Fibroblast of the aortic adventitia (primary cell): Measurements from ENCODE around the gene GADD45A. TPM values are rescaled to one million over a fixed set of nuclear protein-coding genes. Genes with fewer than 3 reads are reported as not detected.

Experiments used
- DNase-seq: peaks from one replicate; pipeline ENCODE4 v3.0.0-alpha.2; 2010; ENCODE audit warnings: low read depth
- H3K4me3 ChIP-seq: 2 replicates; pipeline ENCODE4 v1.5.1; 2011; ENCODE audit warnings: low read depth, mild to moderate bottlenecking, control low read depth, low read length, moderate library complexity
- total RNA-seq: library from RNA; depleted of rRNA; stranded (reverse); fragments of >200 nt; gene quantifications from 2 replicates; pipeline ENCODE4 v1.2.3, GENCODE V29; 2012; ENCODE audit warnings: low replicate concordance
- TF ChIP-seq, protein P1 (sequence below): IDR thresholded peaks from 2 replicates; pipeline ENCODE4 v1.5.1; 2011; ENCODE audit warnings: mild to moderate bottlenecking, low read length, control low read depth, inconsistent platforms; ENCODE audit not compliant: insufficient read depth

The GADD45A gene
- total RNA-seq, 1 donor, result 40.9 TPM

- DNase-seq, result peak; percentile 90
- H3K4me3 ChIP-seq, result peak overlapping the region; percentile 43
- TF ChIP-seq, protein P1, sequence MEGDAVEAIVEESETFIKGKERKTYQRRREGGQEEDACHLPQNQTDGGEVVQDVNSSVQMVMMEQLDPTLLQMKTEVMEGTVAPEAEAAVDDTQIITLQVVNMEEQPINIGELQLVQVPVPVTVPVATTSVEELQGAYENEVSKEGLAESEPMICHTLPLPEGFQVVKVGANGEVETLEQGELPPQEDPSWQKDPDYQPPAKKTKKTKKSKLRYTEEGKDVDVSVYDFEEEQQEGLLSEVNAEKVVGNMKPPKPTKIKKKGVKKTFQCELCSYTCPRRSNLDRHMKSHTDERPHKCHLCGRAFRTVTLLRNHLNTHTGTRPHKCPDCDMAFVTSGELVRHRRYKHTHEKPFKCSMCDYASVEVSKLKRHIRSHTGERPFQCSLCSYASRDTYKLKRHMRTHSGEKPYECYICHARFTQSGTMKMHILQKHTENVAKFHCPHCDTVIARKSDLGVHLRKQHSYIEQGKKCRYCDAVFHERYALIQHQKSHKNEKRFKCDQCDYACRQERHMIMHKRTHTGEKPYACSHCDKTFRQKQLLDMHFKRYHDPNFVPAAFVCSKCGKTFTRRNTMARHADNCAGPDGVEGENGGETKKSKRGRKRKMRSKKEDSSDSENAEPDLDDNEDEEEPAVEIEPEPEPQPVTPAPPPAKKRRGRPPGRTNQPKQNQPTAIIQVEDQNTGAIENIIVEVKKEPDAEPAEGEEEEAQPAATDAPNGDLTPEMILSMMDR, result no peak
Observed at GRCh38 chr1:67683316-67683715, 1.7 kb upstream of the GADD45A start.

DNA sequence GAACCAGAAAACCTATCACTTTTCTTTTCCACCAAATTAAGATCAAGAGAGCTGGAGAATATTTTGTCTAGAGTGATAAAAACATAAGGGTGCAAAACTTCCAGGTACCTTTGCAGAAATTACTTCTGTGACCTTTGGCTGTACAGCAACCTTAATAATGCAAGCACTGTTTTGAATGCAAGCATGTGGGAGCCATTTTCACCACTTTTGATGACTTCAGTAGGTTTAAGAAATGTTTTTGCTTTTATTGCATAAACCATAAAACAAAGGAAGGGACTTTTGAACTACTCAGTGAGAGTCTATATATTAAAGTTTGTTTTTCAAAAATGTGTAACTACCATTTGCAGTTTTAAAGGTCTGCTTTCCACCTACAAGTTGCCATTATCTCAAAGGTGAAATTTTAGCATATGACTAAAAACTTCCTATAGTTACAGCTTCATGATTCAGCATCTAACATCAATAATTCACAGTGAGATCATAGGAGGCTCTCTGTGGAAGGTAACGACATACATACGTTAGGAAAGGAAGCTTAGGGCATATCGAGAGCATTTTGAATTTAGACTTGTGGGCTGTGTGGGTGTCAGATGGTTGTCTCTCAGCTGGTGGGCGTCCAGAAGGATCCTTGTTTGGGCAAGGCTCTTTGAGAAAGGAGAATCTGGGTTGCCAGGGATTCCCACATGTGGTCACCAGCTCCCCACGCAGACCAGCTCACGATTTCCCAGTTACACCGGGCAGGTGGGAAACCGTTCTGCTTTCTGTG, 1.1 kb upstream of the GADD45A start:
- TF ChIP-seq, protein P1, result no peak
- DNase-seq, result peak; percentile 47
- H3K4me3 ChIP-seq, result peak overlapping the region; percentile 52

- peak; percentile 23 for DNase-seq
- TF ChIP-seq, protein P1, result no peak
- peak overlapping the region; percentile 52 for H3K4me3 ChIP-seq
Observed at GRCh38 chr1:67684526-67685066, 405 bp upstream of the GADD45A start.

DNA sequence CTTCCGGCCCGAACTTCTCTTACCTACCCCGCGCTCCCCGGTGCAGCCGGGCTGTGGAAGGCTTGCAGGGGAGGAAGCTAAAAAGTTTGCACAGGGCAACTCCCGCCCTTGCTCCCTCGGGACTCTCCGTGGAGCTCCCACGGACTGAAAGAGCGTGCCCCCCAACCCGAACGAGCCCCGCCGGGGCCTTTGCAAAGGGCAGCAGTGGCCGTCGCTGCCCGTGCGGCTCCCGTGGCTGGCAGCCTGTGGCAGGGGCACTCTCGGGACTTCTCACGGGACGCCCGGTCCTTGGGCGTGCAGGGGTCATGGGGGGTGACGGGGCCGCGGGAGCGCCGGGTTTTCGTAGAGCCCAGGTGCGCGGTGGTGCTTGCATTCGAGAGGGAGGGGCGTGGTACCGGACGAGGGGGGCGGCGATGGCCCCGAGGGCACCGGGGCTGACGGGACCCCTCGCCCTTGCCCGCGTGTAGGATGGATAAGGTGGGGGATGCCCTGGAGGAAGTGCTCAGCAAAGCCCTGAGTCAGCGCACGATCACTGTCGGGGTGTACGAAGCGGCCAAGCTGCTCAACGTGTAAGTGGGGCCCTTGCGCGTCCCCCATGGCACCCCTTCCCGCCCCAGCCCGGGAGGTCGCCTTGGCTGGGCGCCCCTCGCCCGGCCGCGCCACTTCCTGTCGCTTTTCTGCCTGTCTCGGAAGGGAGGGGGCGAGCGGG, 711 bp downstream of the GADD45A start:
- TF ChIP-seq, protein P1, result no peak
- peak overlapping the region; percentile 91 for H3K4me3 ChIP-seq
- peak; percentile 56 for DNase-seq

DNA sequence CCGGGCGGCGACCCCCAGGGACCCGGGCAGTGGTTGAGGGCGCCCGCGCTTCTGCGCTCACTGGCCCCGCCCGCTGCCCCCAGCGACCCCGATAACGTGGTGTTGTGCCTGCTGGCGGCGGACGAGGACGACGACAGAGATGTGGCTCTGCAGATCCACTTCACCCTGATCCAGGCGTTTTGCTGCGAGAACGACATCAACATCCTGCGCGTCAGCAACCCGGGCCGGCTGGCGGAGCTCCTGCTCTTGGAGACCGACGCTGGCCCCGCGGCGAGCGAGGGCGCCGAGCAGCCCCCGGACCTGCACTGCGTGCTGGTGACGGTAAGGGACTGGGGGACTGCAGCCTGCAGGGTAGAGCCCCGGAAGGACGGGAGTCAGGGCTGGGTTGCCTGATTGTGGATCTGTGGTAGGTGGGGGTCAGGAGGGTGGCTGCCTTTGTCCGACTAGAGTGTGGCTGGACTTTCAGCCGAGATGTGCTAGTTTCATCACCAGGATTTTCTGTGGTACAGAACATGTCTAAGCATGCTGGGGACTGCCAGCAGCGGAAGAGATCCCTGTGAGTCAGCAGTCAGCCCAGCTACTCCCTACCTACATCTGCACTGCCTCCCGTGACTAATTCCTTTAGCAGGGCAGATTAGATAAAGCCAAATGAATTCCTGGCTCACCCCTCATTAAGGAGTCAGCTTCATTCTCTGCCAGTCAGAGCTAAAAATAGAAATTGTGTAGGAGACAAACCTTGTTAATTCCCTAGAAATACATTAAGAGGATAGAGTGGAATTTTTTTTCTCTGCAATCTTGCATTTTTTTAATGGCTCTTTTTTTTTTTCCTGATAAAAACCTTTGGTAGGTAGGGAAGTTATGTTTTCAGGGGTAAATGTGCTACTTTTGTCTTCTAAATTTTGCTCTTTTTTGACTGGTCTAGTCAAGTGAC, 1.5 kb downstream of the GADD45A start:
- TF ChIP-seq, protein P1, result no peak
- DNase-seq, result peak; percentile 100
- peak overlapping the region; percentile 91 for H3K4me3 ChIP-seq

DNA sequence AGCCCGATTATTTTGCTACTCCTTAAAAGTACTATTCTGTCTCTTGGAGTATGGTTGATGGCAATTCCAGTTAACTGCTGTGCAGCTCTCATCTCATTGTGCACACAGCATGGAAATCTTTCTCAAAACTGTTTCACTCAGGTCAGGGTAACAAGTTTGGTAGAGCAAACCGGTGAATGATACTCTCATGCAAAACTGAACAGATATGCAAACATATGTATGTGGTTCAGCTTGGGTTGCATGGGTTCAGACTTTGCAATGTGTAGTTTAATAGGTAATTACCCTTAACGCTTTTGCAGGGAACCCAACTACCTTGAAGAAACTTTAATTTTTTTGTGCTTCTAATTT, 2.2 kb downstream of the GADD45A start:
- no peak for DNase-seq
- TF ChIP-seq, protein P1, result no peak
- H3K4me3 ChIP-seq, result peak overlapping the region; percentile 91
